Left ventricle myocardium inferior (tissue), 1 donor: Measurements from ENCODE around the gene GRIN2A. TPM values are rescaled to one million over a fixed set of nuclear protein-coding genes. Genes with fewer than 3 reads are reported as not detected.
"Not testable (repeated sequence)": the region's sequence is repeated elsewhere in the genome, so short reads cannot be mapped to it uniquely, and the experiment has no call there.

Source experiments
- DNase-seq: peaks from one replicate; pipeline ENCODE4 v3.0.0-alpha.2; 2020
- H3K27ac ChIP-seq: fragments of 200-600 bp; replicated peaks from 2 replicates; pipeline ENCODE4 v1.8.0; 2021
- H3K27me3 ChIP-seq: fragments of 200-600 bp; 2 replicates; pipeline ENCODE4 v1.8.0; 2021; ENCODE audit warnings: low read depth
- H3K36me3 ChIP-seq: fragments of 200-600 bp; 2 replicates; pipeline ENCODE4 v1.8.0; 2021
- H3K4me1 ChIP-seq: fragments of 200-600 bp; 2 replicates; pipeline ENCODE4 v1.8.0; 2021
- H3K4me3 ChIP-seq: fragments of 200-600 bp; 2 replicates; pipeline ENCODE4 v1.8.0; 2021; ENCODE audit warnings: mild to moderate bottlenecking, moderate library complexity
- H3K9me3 ChIP-seq: fragments of 200-600 bp; replicated peaks from 2 replicates; pipeline ENCODE4 v1.8.0; 2021
- intact Hi-C: fragments of 100-400 bp; cut with micrococcal nuclease; formaldehyde crosslinking; loops from one replicate; pipeline ENCODE4 v1.11.0; 2022
- total RNA-seq: library from RNA; stranded (reverse); fragmentation: NEBNext Ultra II Directional; extraction: Animal tissue kit (Norgen Biotek cat#: 25700); gene quantifications from one replicate; pipeline ENCODE4 v1.2.1, GENCODE V29; 2021
- TF ChIP-seq, protein P1 (sequence below): fragments of 200-600 bp; IDR thresholded peaks from 2 replicates; pipeline ENCODE4 v1.8.0; 2021; ENCODE audit warnings: antibody characterized with exemption, mild to moderate bottlenecking, borderline replicate concordance
- donor health status: DM: no; HTN: yes; CAD: no; lungs with severe emphysema.

Gene GRIN2A
- total RNA-seq, 1 donor from 2014 or later, result 2.4 TPM

- TF ChIP-seq, protein P1, sequence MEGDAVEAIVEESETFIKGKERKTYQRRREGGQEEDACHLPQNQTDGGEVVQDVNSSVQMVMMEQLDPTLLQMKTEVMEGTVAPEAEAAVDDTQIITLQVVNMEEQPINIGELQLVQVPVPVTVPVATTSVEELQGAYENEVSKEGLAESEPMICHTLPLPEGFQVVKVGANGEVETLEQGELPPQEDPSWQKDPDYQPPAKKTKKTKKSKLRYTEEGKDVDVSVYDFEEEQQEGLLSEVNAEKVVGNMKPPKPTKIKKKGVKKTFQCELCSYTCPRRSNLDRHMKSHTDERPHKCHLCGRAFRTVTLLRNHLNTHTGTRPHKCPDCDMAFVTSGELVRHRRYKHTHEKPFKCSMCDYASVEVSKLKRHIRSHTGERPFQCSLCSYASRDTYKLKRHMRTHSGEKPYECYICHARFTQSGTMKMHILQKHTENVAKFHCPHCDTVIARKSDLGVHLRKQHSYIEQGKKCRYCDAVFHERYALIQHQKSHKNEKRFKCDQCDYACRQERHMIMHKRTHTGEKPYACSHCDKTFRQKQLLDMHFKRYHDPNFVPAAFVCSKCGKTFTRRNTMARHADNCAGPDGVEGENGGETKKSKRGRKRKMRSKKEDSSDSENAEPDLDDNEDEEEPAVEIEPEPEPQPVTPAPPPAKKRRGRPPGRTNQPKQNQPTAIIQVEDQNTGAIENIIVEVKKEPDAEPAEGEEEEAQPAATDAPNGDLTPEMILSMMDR, result no peak
- no peaks in the 10 kb centered on the region for H3K27me3 ChIP-seq
- intact Hi-C loops, result no loop called here
- no peaks in the 10 kb centered on the region for H3K4me1 ChIP-seq
- no peak overlapping the region for H3K4me3 ChIP-seq
- no peak for DNase-seq
- no peaks in the 10 kb centered on the region for H3K9me3 ChIP-seq
- H3K36me3 ChIP-seq, result no peaks in the 10 kb centered on the region
- H3K27ac ChIP-seq, result no peak overlapping the region
Observed at GRCh38 chr16:9895817-9896216, 286.4 kb downstream of the GRIN2A start.

DNA sequence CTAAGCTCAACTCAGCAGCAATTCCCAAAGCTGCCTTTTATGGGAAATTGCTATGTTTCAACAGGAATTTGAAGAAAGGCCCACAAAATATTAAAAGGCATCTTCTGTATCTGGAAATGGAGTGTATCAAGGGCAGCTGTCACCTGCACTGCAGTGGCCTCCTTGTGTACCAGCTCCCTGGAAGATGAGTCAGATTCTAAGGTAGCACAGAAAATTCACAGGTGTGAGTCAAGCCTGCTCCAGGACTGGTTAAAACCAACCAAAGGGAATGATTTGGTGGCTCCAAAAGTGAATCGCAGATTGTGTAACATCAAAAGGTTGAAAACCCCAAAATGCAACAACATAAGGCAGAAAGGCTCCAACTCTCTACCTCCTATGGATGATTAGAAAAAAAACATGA is 296.4 kb downstream of the GRIN2A start:
- intact Hi-C loops, result no loop called here
- Histone ChIP-seq H3K27me3 (no peaks in the 10 kb centered on the region), H3K27ac (no peak overlapping the region), H3K4me1 (no peaks in the 10 kb centered on the region), H3K9me3 (no peaks in the 10 kb centered on the region), H3K36me3 (no peaks in the 10 kb centered on the region), H3K4me3 (no peak overlapping the region)
- TF ChIP-seq, protein P1, result no peak
- no peak for DNase-seq

GRCh38 chr16:9885467-9885866 is 296.8 kb downstream of the GRIN2A start:
- H3K9me3 ChIP-seq, result no peaks in the 10 kb centered on the region
- TF ChIP-seq, protein P1, result no peak
- no peak overlapping the region for H3K4me3 ChIP-seq
- H3K27me3 ChIP-seq, result no peaks in the 10 kb centered on the region
- H3K36me3 ChIP-seq, result no peaks in the 10 kb centered on the region
- intact Hi-C loops, result no loop called here
- no peak overlapping the region for H3K27ac ChIP-seq
- DNase-seq, result no peak
- H3K4me1 ChIP-seq, result no peaks in the 10 kb centered on the region

DNA sequence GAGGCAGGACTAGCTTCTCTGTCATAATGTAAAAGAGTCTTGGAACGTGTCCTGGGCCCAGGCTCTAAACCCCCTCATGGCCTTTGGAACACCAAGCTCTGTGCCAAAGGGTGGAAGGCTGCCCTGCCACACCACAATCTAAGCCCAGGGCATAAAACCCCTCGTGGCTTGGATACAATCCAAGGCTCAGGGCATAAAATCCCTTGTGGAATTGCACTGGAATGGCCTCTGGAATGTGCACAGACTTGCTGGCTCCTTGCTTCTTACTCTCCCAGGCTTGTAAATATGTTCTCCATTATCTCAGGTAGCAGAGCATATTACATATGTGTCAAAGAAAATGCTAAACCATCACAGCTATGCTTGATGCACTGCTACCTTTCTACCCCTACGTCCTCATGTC is 306.2 kb downstream of the GRIN2A start:
- H3K27me3 ChIP-seq, H3K27ac ChIP-seq, intact Hi-C loops, H3K4me3 ChIP-seq, H3K36me3 ChIP-seq, H3K9me3 ChIP-seq, DNase-seq, H3K4me1 ChIP-seq: not testable (repeated sequence)

- H3K9me3 ChIP-seq, result no peaks in the 10 kb centered on the region
- no peak overlapping the region for H3K4me3 ChIP-seq
- H3K36me3 ChIP-seq, result no peaks in the 10 kb centered on the region
- H3K27me3 ChIP-seq, result no peaks in the 10 kb centered on the region
- peaks cover 11% of the 10 kb centered on the region for H3K4me1 ChIP-seq
- H3K27ac ChIP-seq, result no peak overlapping the region
- DNase-seq, result no peak
- intact Hi-C loops, result no loop called here
- TF ChIP-seq, protein P1, result no peak
Observed at GRCh38 chr16:9874219-9874618, 308.0 kb downstream of the GRIN2A start.

DNA sequence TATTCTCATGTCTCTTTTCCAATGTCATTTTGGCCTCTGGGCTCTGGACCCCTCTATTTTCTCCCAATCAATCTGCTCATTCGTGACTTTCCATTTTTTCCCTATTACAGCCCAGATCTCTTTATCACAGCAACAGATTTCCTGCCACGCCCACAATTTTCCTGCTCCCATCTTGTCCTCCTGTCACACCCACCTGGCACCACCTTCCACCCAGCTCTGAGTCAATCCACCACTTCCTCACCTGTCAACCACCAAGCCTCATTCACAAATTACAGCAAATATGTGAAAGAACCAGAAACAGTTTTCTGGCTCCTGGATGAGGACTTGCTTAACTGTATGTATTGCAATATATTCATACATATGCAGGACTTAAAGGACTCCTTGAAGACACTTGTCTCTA is 311.3 kb downstream of the GRIN2A start:
- no peak overlapping the region for H3K27ac ChIP-seq
- no peak overlapping the region for H3K4me3 ChIP-seq
- DNase-seq, result no peak
- H3K27me3 ChIP-seq, result no peaks in the 10 kb centered on the region
- no peaks in the 10 kb centered on the region for H3K9me3 ChIP-seq
- H3K36me3 ChIP-seq, result no peaks in the 10 kb centered on the region
- TF ChIP-seq, protein P1, result no peak
- intact Hi-C loops, result no loop called here
- peaks cover 11% of the 10 kb centered on the region for H3K4me1 ChIP-seq
